Measurements from ENCODE around the gene GCC2. TPM values are rescaled to one million over a fixed set of nuclear protein-coding genes. Genes with fewer than 3 reads are reported as not detected.

GCC2 gene
- total and polyA plus RNA-seq, 8 donors = 5.2 to 498 (median 54.3) TPM

DNA sequence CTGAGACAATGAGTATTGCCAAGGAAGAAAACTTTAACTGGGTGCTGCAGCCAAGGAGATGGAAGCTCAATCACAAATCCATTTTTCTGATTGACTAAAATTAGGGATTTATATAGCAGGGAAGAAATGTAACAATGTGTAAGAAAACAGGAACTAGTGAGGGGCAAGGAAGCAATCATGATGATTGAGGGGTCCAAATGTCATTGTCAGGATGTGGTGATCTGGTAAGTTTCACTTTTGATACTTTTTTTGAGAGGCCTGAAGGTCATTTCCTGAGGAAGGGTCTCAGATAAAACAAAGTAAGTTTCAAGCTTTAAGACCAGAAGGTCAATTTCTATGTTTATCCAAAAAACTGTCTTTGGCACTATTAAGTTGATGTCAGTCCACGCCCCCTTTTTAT, 12.0 kb upstream of the GCC2 start:
- intact Hi-C loops (cut with DNase I; ENCODE audit: low total_unique reads) = no loop called here
- Histone ChIP-seq H3K27ac (no peak overlapping the region), H3K4me1 (no peaks in the 10 kb centered on the region), H3K36me3 (no peaks in the 10 kb centered on the region), H3K9me3 (no peaks in the 10 kb centered on the region), H3K27me3 (no peaks in the 10 kb centered on the region), H3K4me3 (no peak overlapping the region)
- WGBS, 5 donors = 76 to 89% (median 85%) methylated on average over 1 of the region's 1 CpG
- DNase-seq = no peak
- TF ChIP-seq POLR2AphosphoS5 (IDR thresholded peaks at IDR 0.05) = no peak
- TF ChIP-seq EP300 (IDR thresholded peaks at IDR 0.05) = no peak
- no peak for TF ChIP-seq POLR2A (IDR thresholded peaks at IDR 0.05)
- TF ChIP-seq, protein P1, sequence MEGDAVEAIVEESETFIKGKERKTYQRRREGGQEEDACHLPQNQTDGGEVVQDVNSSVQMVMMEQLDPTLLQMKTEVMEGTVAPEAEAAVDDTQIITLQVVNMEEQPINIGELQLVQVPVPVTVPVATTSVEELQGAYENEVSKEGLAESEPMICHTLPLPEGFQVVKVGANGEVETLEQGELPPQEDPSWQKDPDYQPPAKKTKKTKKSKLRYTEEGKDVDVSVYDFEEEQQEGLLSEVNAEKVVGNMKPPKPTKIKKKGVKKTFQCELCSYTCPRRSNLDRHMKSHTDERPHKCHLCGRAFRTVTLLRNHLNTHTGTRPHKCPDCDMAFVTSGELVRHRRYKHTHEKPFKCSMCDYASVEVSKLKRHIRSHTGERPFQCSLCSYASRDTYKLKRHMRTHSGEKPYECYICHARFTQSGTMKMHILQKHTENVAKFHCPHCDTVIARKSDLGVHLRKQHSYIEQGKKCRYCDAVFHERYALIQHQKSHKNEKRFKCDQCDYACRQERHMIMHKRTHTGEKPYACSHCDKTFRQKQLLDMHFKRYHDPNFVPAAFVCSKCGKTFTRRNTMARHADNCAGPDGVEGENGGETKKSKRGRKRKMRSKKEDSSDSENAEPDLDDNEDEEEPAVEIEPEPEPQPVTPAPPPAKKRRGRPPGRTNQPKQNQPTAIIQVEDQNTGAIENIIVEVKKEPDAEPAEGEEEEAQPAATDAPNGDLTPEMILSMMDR (IDR thresholded peaks at IDR 0.05) = no peak

- 91 to 96% (median 96%) methylated on average over 2 of the region's 2 CpGs for WGBS, 5 donors
- no peak overlapping the region for H3K4me3 ChIP-seq
- no peak for DNase-seq
These were observed 7.3 kb upstream of the GCC2 start for GRCh38 chr2:108441712-108442111.

DNA sequence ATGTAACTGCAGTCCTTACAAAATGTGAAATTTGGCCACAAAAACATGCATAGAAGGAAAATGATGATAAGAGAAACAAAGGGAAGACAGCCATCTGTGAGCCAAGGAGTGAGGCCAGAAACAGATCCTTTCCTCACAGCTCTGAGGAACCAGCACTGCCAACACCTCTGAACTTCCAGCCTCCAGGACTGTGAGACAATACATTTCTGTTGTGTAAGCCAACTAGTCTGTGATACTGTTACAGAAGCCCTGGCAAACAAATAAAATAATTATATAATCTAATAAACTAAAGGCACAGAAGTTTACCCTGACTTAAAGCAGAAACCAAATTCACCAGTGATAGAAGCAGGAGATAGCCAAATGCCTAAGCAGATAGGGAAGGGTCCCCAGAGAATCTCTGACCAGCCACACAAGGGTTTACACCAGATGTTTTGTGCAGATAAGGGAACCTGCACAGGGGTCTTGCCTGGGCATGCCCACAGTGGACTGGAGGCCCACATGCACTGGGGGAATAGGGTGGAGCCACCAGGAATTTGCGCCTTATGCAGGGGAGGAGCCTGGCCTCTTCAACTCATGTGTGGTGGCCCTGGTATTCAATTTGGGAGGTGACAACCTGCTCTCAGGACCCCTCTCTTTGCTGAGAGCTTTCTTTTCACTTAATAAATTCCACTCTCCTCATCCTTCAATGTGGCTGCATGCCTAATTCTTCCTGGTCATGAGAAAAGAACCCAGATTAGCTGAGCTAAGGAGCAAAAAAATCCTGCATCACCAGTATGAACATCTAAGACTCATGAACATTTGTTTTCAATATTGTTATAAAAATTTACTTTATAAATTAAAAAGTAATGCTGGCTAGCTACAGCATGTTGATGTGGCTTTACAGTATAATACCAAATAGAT, 3.8 kb upstream of the GCC2 start:
- Histone ChIP-seq H3K9me3 (no peaks in the 10 kb centered on the region), H3K27ac (no peak overlapping the region), H3K4me1 (peaks cover 3 to 14% (median 9%) of the 10 kb centered on the region in 4 donors), H3K36me3 (no peaks in the 10 kb centered on the region), H3K4me3 (no peak overlapping the region), H3K27me3 (no peaks in the 10 kb centered on the region)
- intact Hi-C loops (cut with DNase I; ENCODE audit: low total_unique reads) = no loop called here
- no peak for DNase-seq
- WGBS, 5 donors = 92 to 100% (median 96%) methylated on average over 1 of the region's 1 CpG
- TF ChIP-seq, protein P1 (IDR thresholded peaks at IDR 0.05) = no peak
- TF ChIP-seq POLR2A (IDR thresholded peaks at IDR 0.05) (no peak), EP300 (IDR thresholded peaks at IDR 0.05) (no peak), POLR2AphosphoS5 (IDR thresholded peaks at IDR 0.05) (no peak)

More at GRCh38 chr2:108441712-108442111, 7.3 kb upstream of the GCC2 start:
- intact Hi-C loops (cut with DNase I; ENCODE audit: low total_unique reads) = no loop called here
- Histone ChIP-seq H3K27ac (no peak overlapping the region), H3K27me3 (no peaks in the 10 kb centered on the region), H3K36me3 (no peaks in the 10 kb centered on the region), H3K4me1 (no peaks in the 10 kb centered on the region), H3K9me3 (no peaks in the 10 kb centered on the region)
- TF ChIP-seq, protein P1 (IDR thresholded peaks at IDR 0.05) = no peak
- TF ChIP-seq POLR2A (IDR thresholded peaks at IDR 0.05) = no peak

DNA sequence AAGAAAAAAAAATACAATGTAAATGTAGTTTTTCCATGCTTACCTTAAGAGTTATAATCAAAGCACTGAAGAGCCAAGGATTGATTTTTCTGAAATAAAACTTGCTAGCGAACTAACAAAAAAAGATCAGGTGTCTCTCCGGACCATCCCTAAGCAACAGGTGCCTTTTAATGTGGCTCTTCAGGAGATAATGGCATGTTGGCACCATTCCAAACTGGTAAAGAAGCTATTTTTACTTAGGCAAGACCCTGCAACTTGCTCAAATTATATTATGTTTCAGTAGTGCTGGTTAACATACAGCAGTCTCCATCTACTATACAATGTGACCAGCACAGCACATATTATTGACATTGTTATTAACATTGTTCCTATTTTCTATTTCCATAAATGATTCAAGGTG, 2.3 kb upstream of the GCC2 start:
- H3K4me1 ChIP-seq = peaks cover 3 to 26% (median 16%) of the 10 kb centered on the region in 4 donors
- TF ChIP-seq EP300 (IDR thresholded peaks at IDR 0.05) (no peak), POLR2AphosphoS5 (IDR thresholded peaks at IDR 0.05) (no peak), POLR2A (IDR thresholded peaks at IDR 0.05) (no peak)
- TF ChIP-seq, protein P1 (IDR thresholded peaks at IDR 0.05) = no peak
- no peak overlapping the region for H3K27ac ChIP-seq
- peaks cover 0 to 8% (median 2%) of the 10 kb centered on the region in 4 donors for H3K36me3 ChIP-seq
- 90 to 100% (median 99%) methylated on average over 2 of the region's 2 CpGs for WGBS, 5 donors
- no peak overlapping the region for H3K4me3 ChIP-seq
- intact Hi-C loops (cut with DNase I; ENCODE audit: low total_unique reads) = no loop called here
- no peaks in the 10 kb centered on the region for H3K27me3 ChIP-seq
- H3K9me3 ChIP-seq = no peaks in the 10 kb centered on the region
- DNase-seq = no peak

Measured in stomach (tissue), 9 donors.